Measurements from ENCODE around the gene CCDC60.

CCDC60 gene

GRCh38 chr12:119398190-119398589 lies 63.7 kb downstream of the CCDC60 start:
- H3K4me3 ChIP-seq (ENCODE audit: low read depth, low read length), result no peak overlapping the region
- TF ChIP-seq CTCF (IDR thresholded peaks at IDR 0.05; ENCODE audit: borderline replicate concordance, insufficient read depth, low read depth, low read length), result no peak

GRCh38 chr12:119399301-119399700 lies 64.8 kb downstream of the CCDC60 start:
- H3K4me3 ChIP-seq (ENCODE audit: low read depth, low read length), result no peak overlapping the region
- TF ChIP-seq CTCF (IDR thresholded peaks at IDR 0.05; ENCODE audit: borderline replicate concordance, insufficient read depth, low read depth, low read length), result no peak

GRCh38 chr12:119406308-119406707 lies 71.8 kb downstream of the CCDC60 start:
- no peak for TF ChIP-seq CTCF (IDR thresholded peaks at IDR 0.05; ENCODE audit: borderline replicate concordance, insufficient read depth, low read depth, low read length)
- H3K4me3 ChIP-seq (ENCODE audit: low read depth, low read length), result no peak overlapping the region

- H3K4me3 ChIP-seq (ENCODE audit: low read depth, low read length), result no peak overlapping the region
Measured at GRCh38 chr12:119406811-119407210, 72.3 kb downstream of the CCDC60 start.

GRCh38 chr12:119409043-119409442 lies 74.5 kb downstream of the CCDC60 start:
- TF ChIP-seq CTCF (IDR thresholded peaks at IDR 0.05; ENCODE audit: borderline replicate concordance, insufficient read depth, low read depth, low read length), result no peak
- no peak overlapping the region for H3K4me3 ChIP-seq (ENCODE audit: low read depth, low read length)

More at GRCh38 chr12:119406811-119407210, 72.3 kb downstream of the CCDC60 start:
- no peak for TF ChIP-seq CTCF (IDR thresholded peaks at IDR 0.05; ENCODE audit: borderline replicate concordance, insufficient read depth, low read depth, low read length)

- no peak for TF ChIP-seq CTCF (IDR thresholded peaks at IDR 0.05; ENCODE audit: borderline replicate concordance, insufficient read depth, low read depth, low read length)
- H3K4me3 ChIP-seq (ENCODE audit: low read depth, low read length), result no peak overlapping the region
Measured at GRCh38 chr12:119410396-119410795, 75.9 kb downstream of the CCDC60 start.

GRCh38 chr12:119412306-119412705 lies 77.8 kb downstream of the CCDC60 start:
- TF ChIP-seq CTCF (IDR thresholded peaks at IDR 0.05; ENCODE audit: borderline replicate concordance, insufficient read depth, low read depth, low read length), result no peak
- H3K4me3 ChIP-seq (ENCODE audit: low read depth, low read length), result no peak overlapping the region

Data from GM12875 (cell line).